Urinary bladder (tissue), 4 donors: ENCODE data around the gene SLC49A4. TPM values are rescaled to one million over a fixed set of nuclear protein-coding genes. Genes with fewer than 3 reads are reported as not detected.

ENCODE experiments used
- DNase-seq: peaks from one replicate; pipeline ENCODE4 v3.0.0-alpha.2; 2015; ENCODE audit errors: extremely low spot score
- H3K27ac ChIP-seq: one replicate; pipeline ENCODE4 v1.5.1; 2013; ENCODE audit warnings: low read depth, mild to moderate bottlenecking, moderate library complexity
- H3K36me3 ChIP-seq: one replicate; pipeline ENCODE4 v1.6.1; 2013; ENCODE audit warnings: mild to moderate bottlenecking, moderate library complexity; ENCODE audit not compliant: insufficient read depth
- H3K4me1 ChIP-seq: one replicate; pipeline ENCODE4 v1.6.1; 2013; ENCODE audit warnings: mild to moderate bottlenecking, moderate library complexity; ENCODE audit not compliant: insufficient read depth
- H3K4me3 ChIP-seq: one replicate; pipeline ENCODE4 v1.5.1; 2013; ENCODE audit warnings: low read depth, low read length
- WGBS: extraction: QIAGEN DNeasy Blood & Tissue Kit; methylation state at CpG from one replicate; pipeline ENCODE4 v1.1.7; 2013; 5-methylcytosine and 5-hydroxymethylcytosine counted together
- polyA plus RNA-seq: library from polyadenylated mRNA; stranded (reverse); fragments of 200-250 nt; gene quantifications from one replicate; pipeline ENCODE4 v1.2.3, GENCODE V29; 2013
- total RNA-seq: library from RNA; depleted of rRNA; stranded (reverse); fragments of >200 nt; gene quantifications from one replicate; pipeline ENCODE4 v1.2.3, GENCODE V29; 2014
- donor health status: healthy with polysubstance abuse.
- donor health status: healthy.

The SLC49A4 gene
- total and polyA plus RNA-seq, 2 donors = 7.7 to 20.0 TPM

DNA sequence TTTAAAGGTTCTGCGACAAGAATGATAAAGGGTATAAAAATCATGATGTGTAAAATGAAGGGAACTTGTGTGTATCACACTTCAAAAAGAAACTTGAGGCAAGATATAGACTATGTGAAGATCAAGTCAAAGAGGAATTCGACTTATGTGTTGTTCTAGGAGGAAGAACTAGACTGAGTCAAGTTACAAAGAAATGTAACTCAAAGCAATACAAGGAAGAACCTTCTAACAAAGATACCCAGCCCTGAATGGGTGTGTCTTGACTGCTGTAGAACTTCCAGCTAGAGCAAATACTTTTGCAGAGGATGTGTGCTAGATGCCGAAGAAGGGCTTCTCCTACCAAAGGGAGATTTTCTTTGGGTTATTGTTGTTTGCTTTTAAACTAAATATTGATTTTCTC is 2.4 kb downstream of the SLC49A4 start:
- H3K4me1 ChIP-seq = peaks cover 1% of the 10 kb centered on the region
- 81% methylated on average over 3 of the region's 3 CpGs for WGBS
- H3K27ac ChIP-seq = no peak overlapping the region
- no peaks in the 10 kb centered on the region for H3K36me3 ChIP-seq
- H3K4me3 ChIP-seq = no peak overlapping the region
- no peak for DNase-seq

DNA sequence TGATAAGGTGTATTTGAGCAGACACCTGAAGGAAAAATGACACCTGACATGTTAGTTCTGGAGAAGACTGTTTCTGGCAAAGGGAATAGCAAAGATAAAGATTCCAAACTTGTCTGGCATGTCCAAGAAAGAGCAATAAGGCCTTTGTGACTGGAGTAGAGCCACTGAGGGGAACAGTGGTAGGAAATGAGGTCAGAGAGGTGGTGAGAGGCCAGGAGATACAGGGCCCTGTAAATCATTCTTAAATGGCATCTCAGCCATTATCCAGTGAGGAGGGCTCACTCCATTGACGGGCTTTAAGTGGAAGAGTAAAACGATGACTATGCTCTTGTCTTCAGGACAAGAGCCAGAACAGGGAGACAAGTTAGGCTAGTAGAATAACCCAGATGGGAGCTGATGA is 4.5 kb downstream of the SLC49A4 start:
- no peak for DNase-seq
- Histone ChIP-seq H3K4me3 (no peak overlapping the region), H3K27ac (no peak overlapping the region), H3K36me3 (no peaks in the 10 kb centered on the region), H3K4me1 (no peaks in the 10 kb centered on the region)
- 79% methylated on average over 2 of the region's 2 CpGs for WGBS

DNA sequence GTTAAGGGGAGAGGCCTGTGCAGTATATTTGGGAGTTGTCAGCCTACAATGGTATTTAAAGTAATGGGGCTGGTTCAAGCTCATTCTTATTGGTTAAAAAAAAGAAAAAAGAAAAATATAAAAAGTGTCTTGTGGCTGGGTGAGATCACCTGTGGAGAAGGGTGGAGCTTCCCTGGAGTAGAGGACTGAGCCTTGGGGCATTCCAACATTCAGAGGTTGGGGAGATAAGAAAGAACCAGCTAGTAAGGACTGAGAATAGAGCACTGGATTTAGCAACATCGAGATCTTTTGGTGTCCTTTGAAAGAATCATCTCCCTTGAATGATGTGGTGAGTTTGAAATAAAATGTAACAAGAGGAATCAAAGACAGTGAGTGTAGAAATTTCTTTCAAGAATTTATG is 5.2 kb downstream of the SLC49A4 start:
- no peaks in the 10 kb centered on the region for H3K4me1 ChIP-seq
- H3K27ac ChIP-seq = no peak overlapping the region
- no peaks in the 10 kb centered on the region for H3K36me3 ChIP-seq
- WGBS = 91% methylated on average over 1 of the region's 1 CpG
- H3K4me3 ChIP-seq = no peak overlapping the region
- DNase-seq = no peak

DNA sequence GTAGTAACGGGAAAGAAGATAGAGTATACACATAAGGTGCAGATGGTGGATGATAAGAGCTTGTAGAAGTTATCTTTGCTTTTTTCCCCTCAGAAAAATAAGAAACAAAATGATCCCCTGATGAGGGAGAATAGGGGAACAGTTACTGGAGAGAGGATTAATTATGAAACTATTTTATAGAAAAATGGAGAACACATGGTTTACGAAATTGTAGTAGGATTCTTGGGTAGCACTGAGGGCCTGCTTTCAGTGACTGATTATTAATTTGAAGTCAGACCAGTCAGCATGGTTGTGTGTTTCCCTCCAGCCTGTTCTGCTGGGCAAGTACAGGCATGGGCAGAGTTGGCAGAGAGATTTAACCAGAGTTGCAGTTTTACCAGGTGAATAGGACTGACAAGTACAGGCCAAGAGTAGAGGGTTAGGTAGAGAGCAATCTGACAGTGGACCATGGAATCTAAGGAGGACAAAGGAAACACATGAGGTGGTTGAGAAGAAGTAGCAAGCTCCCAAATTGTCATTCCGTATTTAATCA is 5.9 kb downstream of the SLC49A4 start:
- no peak for DNase-seq
- Histone ChIP-seq H3K4me1 (no peaks in the 10 kb centered on the region), H3K27ac (no peak overlapping the region), H3K4me3 (no peak overlapping the region), H3K36me3 (no peaks in the 10 kb centered on the region)
- 86% methylated on average over 3 of the region's 3 CpGs for WGBS

DNA sequence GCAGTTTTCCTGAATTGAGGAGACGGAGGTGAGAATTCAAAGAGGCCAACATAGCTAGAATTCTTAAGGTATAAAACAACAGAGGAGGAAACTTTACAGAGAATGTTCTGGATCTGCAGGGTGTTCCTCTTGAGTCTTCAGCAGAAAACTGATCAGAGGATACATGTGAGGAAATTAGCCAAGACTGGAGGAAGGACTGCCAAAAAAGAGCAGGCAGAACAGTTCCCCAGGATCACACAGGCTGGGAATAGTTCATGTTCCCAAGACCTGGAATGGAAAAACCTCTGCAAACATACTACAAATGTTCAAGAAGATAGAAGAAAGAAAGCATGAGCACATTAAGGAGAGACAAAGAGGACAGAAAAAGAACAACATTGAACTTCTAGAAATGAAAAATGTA is 7.5 kb downstream of the SLC49A4 start:
- H3K27ac ChIP-seq = no peak overlapping the region
- H3K4me1 ChIP-seq = no peaks in the 10 kb centered on the region
- H3K36me3 ChIP-seq = no peaks in the 10 kb centered on the region
- DNase-seq = no peak
- 97% methylated on average over 1 of the region's 1 CpG for WGBS
- no peak overlapping the region for H3K4me3 ChIP-seq

DNA sequence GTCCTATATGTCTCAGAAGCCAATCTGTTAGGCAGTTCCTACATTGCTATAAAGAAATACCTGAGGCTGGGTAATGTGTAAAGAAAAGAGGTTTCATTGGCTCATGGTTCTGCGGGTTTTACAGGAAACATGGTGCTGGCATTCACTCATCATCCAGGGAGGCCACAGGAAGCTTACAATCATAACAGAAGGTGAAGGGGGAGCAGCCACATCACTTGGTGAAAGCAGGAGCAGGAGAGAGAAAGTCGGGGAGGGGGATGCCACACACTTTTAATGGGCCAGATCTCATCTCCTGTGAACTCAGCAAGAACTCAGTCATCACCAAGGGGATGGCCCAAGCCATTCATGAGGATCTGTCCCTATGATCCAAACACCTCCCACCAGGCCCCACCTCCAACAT is 9.1 kb downstream of the SLC49A4 start:
- H3K36me3 ChIP-seq = no peaks in the 10 kb centered on the region
- no peak overlapping the region for H3K27ac ChIP-seq
- H3K4me1 ChIP-seq = no peaks in the 10 kb centered on the region
- 87% methylated on average over 2 of the region's 2 CpGs for WGBS
- H3K4me3 ChIP-seq = no peak overlapping the region
- no peak for DNase-seq

DNA sequence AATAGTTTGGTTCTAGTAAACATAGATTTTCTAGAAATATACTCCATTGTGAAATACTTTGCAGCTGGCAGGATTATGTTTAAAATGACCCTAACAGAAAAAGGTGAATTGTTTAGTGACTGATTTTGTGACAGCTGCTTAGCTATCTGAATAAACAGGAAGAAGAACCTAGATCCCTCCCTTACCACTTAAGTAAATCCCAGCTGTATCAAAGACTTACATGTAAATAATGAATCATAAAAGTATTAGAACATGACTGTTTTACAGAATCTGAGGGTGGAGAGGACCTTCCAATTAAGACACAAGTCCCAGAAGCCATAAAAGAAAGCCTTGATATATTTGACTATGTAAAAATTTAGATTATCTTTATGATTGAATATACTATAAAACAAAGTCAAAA is 15.9 kb downstream of the SLC49A4 start:
- DNase-seq = no peak
- H3K4me3 ChIP-seq = no peak overlapping the region
- no peaks in the 10 kb centered on the region for H3K4me1 ChIP-seq
- no peak overlapping the region for H3K27ac ChIP-seq
- H3K36me3 ChIP-seq = no peaks in the 10 kb centered on the region

DNA sequence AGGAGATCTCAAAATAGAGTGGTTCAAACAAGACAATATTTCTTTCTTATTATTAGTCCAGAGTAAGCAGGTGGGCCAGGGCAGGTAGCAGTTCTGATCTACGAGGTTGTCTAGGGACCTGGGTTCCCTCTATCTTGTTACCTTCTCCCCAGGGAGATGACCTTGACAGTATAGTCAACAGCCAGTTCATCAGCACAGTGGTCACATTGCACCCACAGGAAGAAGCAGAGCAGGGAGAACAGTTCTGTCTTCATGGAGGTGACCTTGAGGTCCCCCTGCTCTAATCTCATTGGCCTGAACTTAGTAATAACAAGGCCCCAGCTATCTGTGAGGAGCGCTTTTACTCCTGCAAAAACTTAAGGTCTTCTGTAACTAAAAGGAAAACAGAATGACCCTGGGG is 21.7 kb downstream of the SLC49A4 start:
- 94% methylated on average over 2 of the region's 2 CpGs for WGBS
- no peaks in the 10 kb centered on the region for H3K4me1 ChIP-seq
- H3K36me3 ChIP-seq = no peaks in the 10 kb centered on the region
- no peak overlapping the region for H3K4me3 ChIP-seq
- no peak for DNase-seq
- no peak overlapping the region for H3K27ac ChIP-seq

DNA sequence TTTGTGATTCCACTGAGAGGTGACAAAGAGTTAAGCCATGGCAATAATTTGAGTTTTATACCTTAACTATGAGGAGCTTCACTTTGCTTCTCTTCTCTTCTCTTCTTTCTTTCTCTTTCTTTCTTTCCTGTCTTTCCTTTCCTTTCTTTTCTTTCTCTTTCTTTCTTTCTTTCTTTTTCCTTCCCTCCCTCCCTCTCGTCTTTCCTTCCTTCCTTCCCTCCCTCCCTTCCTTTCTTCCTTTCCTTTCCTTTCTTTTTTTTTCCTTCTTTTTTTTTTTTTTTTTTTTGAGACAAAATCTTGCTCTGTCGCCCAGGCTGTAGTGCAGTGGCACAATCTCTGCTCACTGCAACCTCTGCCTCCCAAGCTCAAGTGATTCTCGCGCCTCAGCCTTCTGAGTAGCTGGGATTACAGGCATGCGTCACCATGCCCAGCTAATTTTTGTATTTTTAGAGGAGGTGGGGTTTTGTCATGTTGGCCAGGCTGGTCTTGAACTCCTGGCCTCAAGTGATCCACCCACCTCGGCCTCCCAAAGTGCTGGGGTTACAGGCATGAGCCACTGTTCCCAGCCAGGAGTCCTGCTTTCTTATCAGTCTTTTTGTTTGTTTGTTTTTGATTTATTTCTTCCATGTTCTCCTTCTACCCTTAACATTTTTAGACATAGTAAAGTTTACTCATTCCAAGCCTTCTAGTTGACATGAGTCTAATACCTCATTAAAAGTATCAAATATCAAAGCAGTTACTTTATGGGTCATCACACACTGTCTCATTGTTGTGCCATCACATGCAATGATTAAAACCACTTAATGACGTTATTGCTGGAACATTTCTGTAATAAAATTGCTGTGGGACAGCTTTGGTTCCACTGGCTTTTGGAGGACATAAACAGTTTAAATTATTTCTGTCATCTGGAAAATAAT is 29.9 kb downstream of the SLC49A4 start:
- DNase-seq = no peak
- WGBS = 77% methylated on average over 7 of the region's 7 CpGs
- Histone ChIP-seq H3K27ac (no peak overlapping the region), H3K4me3 (no peak overlapping the region), H3K4me1 (no peaks in the 10 kb centered on the region), H3K36me3 (peaks cover 1% of the 10 kb centered on the region)

DNA sequence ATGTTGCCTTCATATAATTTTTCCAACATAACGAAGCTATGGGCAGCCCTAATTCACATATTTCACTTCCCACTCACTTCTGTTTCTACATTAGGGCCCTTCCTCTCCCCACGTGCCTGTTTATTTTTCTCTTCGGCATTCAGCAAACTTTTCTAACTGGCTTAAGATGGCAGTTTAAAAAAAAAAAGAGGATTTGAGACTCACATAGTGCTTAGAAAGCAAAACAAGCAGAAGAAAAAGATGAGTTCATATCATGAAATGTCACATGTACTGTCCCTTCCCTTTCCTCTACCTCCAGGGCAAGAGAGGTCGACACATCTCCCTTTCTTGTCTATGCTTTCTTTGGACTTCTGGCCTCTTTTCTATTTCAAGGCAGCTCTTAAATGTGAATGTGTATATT is 30.6 kb downstream of the SLC49A4 start:
- H3K27ac ChIP-seq = peak overlapping the region; percentile 45
- H3K36me3 ChIP-seq = peaks cover 1% of the 10 kb centered on the region

DNA sequence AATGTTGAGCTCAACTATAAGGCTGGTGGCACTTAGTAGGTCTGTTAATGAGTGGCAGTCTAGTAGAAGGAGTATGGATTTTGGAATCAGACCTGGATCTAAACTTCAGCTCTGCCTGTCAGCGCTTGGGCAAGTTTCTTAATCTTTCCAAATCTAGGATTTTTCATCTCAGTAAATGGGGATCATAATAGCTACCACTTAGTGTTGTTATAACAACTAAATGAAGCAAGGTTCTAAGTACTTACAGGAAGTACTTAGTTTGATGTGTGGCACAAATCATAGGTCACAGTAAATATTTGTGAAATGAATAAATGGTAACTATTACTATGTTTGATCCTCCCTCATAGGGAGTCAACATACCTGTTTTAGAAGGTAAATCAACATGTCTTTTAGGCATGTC is 31.4 kb downstream of the SLC49A4 start:
- Histone ChIP-seq H3K4me3 (no peak overlapping the region), H3K4me1 (no peaks in the 10 kb centered on the region), H3K27ac (no peak overlapping the region), H3K36me3 (peaks cover 1% of the 10 kb centered on the region)
- DNase-seq = no peak
- 100% methylated on average over 1 of the region's 1 CpG for WGBS

More for the DNA sequence above, 30.6 kb downstream of the SLC49A4 start:
- DNase-seq = no peak
- H3K4me3 ChIP-seq = no peak overlapping the region
- no peaks in the 10 kb centered on the region for H3K4me1 ChIP-seq
- WGBS = 57% methylated on average over 4 of the region's 4 CpGs

DNA sequence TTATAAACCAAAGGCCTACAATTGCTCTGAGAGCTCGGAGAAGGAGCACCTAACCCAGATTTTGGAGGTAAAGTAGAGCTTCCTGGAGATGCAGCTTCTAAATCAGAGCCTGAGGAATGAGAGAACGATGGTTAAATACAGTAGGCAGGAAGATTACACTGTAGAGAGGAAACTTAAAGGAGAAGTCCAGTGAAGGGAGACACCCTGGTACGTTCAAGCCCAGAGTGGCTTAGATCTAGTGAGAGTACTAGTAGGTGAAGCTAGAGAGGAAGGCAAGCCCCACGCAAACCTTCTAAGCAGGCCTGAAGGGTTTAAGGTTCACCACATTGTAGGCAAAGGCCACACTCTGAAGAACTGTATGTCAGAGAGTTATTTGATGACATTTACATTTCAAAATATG is 33.4 kb downstream of the SLC49A4 start:
- H3K4me3 ChIP-seq = no peak overlapping the region
- no peaks in the 10 kb centered on the region for H3K4me1 ChIP-seq
- H3K27ac ChIP-seq = no peak overlapping the region
- no peak for DNase-seq
- 93% methylated on average over 4 of the region's 4 CpGs for WGBS
- peaks cover 1% of the 10 kb centered on the region for H3K36me3 ChIP-seq

DNA sequence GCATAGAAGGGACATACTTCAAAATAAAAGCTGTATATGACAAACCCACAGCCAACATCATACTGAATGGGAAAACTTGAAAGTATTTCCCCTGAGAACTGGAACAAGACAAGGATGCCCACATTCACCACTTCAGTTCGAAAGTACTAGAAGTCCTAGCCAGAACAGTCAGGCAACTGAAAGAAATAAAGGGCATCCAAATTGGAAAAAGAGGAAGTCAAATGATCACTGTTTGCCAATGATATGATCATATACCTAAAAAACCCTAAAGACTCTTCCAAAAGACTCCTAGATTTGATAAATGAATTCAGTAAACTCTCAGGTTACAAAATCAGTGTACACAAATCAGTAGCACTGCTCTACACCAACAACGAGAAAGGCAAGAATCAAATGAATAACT is 40.7 kb downstream of the SLC49A4 start:
- Histone ChIP-seq H3K4me1 (no peaks in the 10 kb centered on the region), H3K4me3 (no peak overlapping the region), H3K27ac (no peak overlapping the region), H3K36me3 (no peaks in the 10 kb centered on the region)
- DNase-seq = no peak
- 97% methylated on average over 2 of the region's 2 CpGs for WGBS

DNA sequence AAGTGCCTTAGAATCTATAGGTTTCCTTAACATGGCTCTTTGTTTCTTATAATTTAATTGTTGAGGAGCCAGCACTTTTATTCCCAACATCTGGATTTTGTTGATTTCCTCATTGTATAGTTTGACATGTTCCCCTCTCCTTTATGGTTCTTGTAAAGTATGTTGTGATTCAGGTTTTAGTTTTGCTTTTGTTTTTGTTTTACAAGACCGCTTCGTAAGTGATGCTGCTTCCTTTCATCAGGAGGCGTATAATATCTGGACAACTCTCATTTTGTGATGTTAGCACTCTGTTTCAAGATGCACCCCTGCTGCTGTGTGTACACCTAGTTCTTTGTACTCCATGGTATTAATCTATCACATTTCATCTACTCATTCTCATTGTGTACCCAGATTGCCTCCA is 48.7 kb downstream of the SLC49A4 start:
- H3K36me3 ChIP-seq = no peaks in the 10 kb centered on the region
- H3K27ac ChIP-seq = no peak overlapping the region
- no peak overlapping the region for H3K4me3 ChIP-seq
- DNase-seq = peak; percentile 0
- no peaks in the 10 kb centered on the region for H3K4me1 ChIP-seq
- 40% methylated on average over 3 of the region's 3 CpGs for WGBS
